ENCODE data around the gene SLC19A3.
"Not testable (repeated sequence)": the region's sequence is repeated elsewhere in the genome, so short reads cannot be mapped to it uniquely, and the experiment has no call there.

The SLC19A3 gene

DNA sequence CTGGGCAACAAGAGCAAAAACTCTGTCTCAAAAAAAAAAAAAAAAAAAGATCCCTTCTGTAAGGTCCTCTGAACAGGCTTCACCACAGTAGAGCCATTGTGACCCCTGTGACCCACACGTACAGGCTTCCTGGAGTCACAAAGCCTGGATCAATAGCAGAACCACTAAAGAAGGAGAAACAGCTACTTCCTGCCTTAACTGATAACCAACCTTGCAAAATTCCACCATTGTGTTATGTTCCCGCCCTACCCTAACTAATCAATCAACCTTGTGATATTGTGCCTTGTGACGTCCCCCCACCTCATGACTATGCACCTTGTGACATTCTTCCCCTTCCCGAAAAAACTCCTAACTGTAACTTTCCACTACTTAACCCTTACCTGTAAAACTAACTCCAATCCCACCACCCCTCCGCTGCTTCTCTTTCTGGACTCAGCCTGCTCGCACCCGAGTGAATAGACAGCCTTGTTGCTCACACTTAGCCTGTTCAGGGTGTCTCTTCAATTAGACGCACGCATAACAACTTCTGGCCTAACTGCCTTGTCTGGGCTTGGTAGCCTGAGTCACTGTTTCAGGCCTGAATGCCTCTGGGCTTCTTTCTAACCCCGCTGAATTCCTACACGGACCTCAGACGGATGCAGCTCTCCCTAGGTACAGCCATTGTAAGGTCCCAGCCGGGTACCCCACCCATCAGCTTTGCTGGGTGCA, 41.7 kb upstream of the SLC19A3 start:
- Histone ChIP-seq H3K4me2 (ENCODE audit: low read length) (peak overlapping the region; percentile 36), H3K4me3 (ENCODE audit: low read depth, low read length) (no peak overlapping the region), H4K91ac (ENCODE audit: low read depth, low read length) (peak overlapping the region; percentile 79), H3K23ac (ENCODE audit: low read length) (no peak overlapping the region), H3K36me3 (ENCODE audit: control insufficient read depth in 1 of 2, insufficient read depth in 2 of 2, low read length in 2 of 2) (no peaks in the 10 kb centered on the region), H2AK5ac (ENCODE audit: low read length) (no peak overlapping the region), H3K27me3 (ENCODE audit: insufficient read depth, low read length) (no peaks in the 10 kb centered on the region), H4K8ac (ENCODE audit: low read depth, low read length) (peak overlapping the region; percentile 66), H3K14ac (ENCODE audit: low read length) (peak overlapping the region; percentile 29), H3K4me1 (ENCODE audit: control insufficient read depth in 1 of 2, insufficient read depth in 2 of 2, low read length in 2 of 2) (peaks cover 9 to 11% of the 10 kb centered on the region in 2 experiments), H3K79me1 (ENCODE audit: low read length) (peaks cover 9% of the 10 kb centered on the region), H2BK120ac (ENCODE audit: insufficient read depth, low read length, poor library complexity) (peak overlapping the region; percentile 82), H3K9ac (ENCODE audit: low read length) (no peak overlapping the region), H3K18ac (ENCODE audit: low read length) (peak overlapping the region; percentile 11), H2AFZ (ENCODE audit: insufficient read depth, low read length, poor library complexity) (peak overlapping the region; percentile 54), H3K9me3 (ENCODE audit: insufficient read depth, low read depth, low read length) (no peaks in the 10 kb centered on the region), H3K4ac (ENCODE audit: low read depth, low read length) (peak overlapping the region; percentile 48), H3K27ac (ENCODE audit: low read depth, low read length) (peak overlapping the region; percentile 74), H2BK12ac (ENCODE audit: low read length) (peak overlapping the region; percentile 92), H4K12ac (ENCODE audit: low read depth, low read length) (peak overlapping the region; percentile 55), H3K79me2 (ENCODE audit: control insufficient read depth, insufficient read depth, low read length, poor library complexity) (no peaks in the 10 kb centered on the region), H2BK5ac (ENCODE audit: low read depth, low read length, poor library complexity) (peak overlapping the region; percentile 80)
- peak; percentile 55 to 63 for DNase-seq
- WGBS (ENCODE audit: extremely low coverage, insufficient coverage, insufficient read length) = 100% methylated on average over 1 of the region's 13 CpGs

DNA sequence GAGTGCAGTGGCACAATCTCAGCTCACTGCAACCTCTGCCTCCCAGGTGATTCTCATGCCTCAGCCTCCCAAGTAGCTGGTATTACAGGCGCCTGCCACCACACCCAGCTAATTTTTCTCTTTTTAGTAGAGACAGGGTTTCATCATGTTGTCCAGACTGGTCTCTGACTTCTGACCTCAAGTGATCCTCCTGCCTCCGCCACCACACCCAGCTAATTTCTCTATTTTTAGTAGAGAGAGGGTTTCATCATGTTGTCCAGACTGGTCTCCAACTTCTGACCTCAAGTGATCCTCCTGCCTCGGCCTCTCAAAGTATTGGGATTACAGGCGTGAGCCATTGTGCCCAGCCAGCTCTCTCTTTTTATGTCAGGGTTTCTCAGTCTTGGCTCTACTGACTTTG, 38.4 kb upstream of the SLC19A3 start:
- H3K4me2 ChIP-seq (ENCODE audit: low read length); H4K12ac ChIP-seq (ENCODE audit: low read depth, low read length); DNase-seq; H3K9me3 ChIP-seq (ENCODE audit: insufficient read depth, low read depth, low read length); H3K4me1 ChIP-seq (ENCODE audit: control insufficient read depth in 1 of 2, insufficient read depth in 2 of 2, low read length in 2 of 2); H3K9ac ChIP-seq (ENCODE audit: low read length); H2AK5ac ChIP-seq (ENCODE audit: low read length); H3K4me3 ChIP-seq (ENCODE audit: low read depth, low read length); H3K23ac ChIP-seq (ENCODE audit: low read length); H2AFZ ChIP-seq (ENCODE audit: insufficient read depth, low read length, poor library complexity); H3K18ac ChIP-seq (ENCODE audit: low read length); H3K14ac ChIP-seq (ENCODE audit: low read length); H3K79me1 ChIP-seq (ENCODE audit: low read length); H2BK120ac ChIP-seq (ENCODE audit: insufficient read depth, low read length, poor library complexity); H3K79me2 ChIP-seq (ENCODE audit: control insufficient read depth, insufficient read depth, low read length, poor library complexity); H2BK5ac ChIP-seq (ENCODE audit: low read depth, low read length, poor library complexity); H2BK12ac ChIP-seq (ENCODE audit: low read length); H3K36me3 ChIP-seq (ENCODE audit: control insufficient read depth in 1 of 2, insufficient read depth in 2 of 2, low read length in 2 of 2); H4K8ac ChIP-seq (ENCODE audit: low read depth, low read length); H3K27ac ChIP-seq (ENCODE audit: low read depth, low read length); H3K4ac ChIP-seq (ENCODE audit: low read depth, low read length); H4K91ac ChIP-seq (ENCODE audit: low read depth, low read length); H3K27me3 ChIP-seq (ENCODE audit: insufficient read depth, low read length): not testable (repeated sequence)
- no CpG with 5 or more reads among the region's 4 CpGs for WGBS (ENCODE audit: extremely low coverage, insufficient coverage, insufficient read length)

DNA sequence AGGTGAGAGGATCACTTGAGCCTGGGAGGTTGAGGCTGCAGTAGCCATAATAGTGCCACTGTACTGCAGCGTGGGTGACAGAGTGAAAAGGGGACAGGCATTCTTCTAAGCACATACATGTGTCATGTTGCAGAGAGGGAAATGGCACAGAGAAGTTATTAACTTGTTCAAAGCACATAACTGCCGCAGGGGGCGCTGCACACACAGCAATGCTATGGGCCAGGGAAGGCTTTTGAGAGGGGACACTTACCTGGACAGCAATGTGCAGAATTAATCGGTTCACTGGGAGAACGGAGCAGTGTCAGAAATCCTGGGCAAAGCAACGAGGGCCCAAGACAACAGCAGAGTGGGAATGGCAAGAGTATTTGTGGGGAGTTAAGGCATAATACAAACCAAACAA, 30.3 kb upstream of the SLC19A3 start:
- WGBS (ENCODE audit: extremely low coverage, insufficient coverage, insufficient read length) = no CpG with 5 or more reads among the region's 6 CpGs
- H4K12ac ChIP-seq (ENCODE audit: low read depth, low read length) = no peak overlapping the region
- H3K23ac ChIP-seq (ENCODE audit: low read length) = no peak overlapping the region
- H3K4ac ChIP-seq (ENCODE audit: low read depth, low read length) = no peak overlapping the region
- H3K18ac ChIP-seq (ENCODE audit: low read length) = no peak overlapping the region
- H2BK12ac ChIP-seq (ENCODE audit: low read length) = no peak overlapping the region
- H2AFZ ChIP-seq (ENCODE audit: insufficient read depth, low read length, poor library complexity) = no peak overlapping the region
- no peak overlapping the region for H2AK5ac ChIP-seq (ENCODE audit: low read length)
- no peaks in the 10 kb centered on the region for H3K79me2 ChIP-seq (ENCODE audit: control insufficient read depth, insufficient read depth, low read length, poor library complexity)
- no peak overlapping the region for H3K27ac ChIP-seq (ENCODE audit: low read depth, low read length)
- peak; percentile 38 to 60 for DNase-seq
- H3K9me3 ChIP-seq (ENCODE audit: insufficient read depth, low read depth, low read length) = no peaks in the 10 kb centered on the region
- H4K91ac ChIP-seq (ENCODE audit: low read depth, low read length) = no peak overlapping the region
- H3K79me1 ChIP-seq (ENCODE audit: low read length) = peaks cover 17% of the 10 kb centered on the region
- H2BK120ac ChIP-seq (ENCODE audit: insufficient read depth, low read length, poor library complexity) = no peak overlapping the region
- peaks cover 13 to 15% of the 10 kb centered on the region in 2 experiments for H3K4me1 ChIP-seq (ENCODE audit: control insufficient read depth in 1 of 2, insufficient read depth in 2 of 2, low read length in 2 of 2)
- H4K8ac ChIP-seq (ENCODE audit: low read depth, low read length) = no peak overlapping the region
- no peak overlapping the region for H2BK5ac ChIP-seq (ENCODE audit: low read depth, low read length, poor library complexity)
- H3K4me3 ChIP-seq (ENCODE audit: low read depth, low read length) = no peak overlapping the region
- no peak overlapping the region for H3K9ac ChIP-seq (ENCODE audit: low read length)
- no peak overlapping the region for H3K4me2 ChIP-seq (ENCODE audit: low read length)
- no peaks in the 10 kb centered on the region for H3K27me3 ChIP-seq (ENCODE audit: insufficient read depth, low read length)
- no peak overlapping the region for H3K14ac ChIP-seq (ENCODE audit: low read length)
- H3K36me3 ChIP-seq (ENCODE audit: control insufficient read depth in 1 of 2, insufficient read depth in 2 of 2, low read length in 2 of 2) = no peaks in the 10 kb centered on the region

DNA sequence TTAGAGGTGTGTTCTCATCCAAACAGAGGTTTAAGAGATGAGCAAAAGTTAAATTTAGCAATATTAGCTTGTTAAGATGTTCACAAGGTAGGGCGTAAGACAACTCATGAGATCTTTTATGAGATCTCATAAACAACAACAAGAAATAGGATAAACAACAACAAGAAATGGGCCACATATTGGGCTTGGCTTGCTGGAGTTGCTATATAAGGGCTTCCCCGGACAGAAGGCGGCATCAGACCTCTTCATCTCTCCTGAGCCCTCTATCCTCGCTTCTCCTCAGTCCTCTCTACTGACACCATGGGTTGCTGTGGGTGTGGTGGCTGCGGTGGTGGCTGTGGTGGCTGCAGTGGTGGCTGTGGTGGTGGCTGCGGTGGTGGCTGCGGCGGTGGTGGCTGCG, 27.8 kb upstream of the SLC19A3 start, which contains the start of gene SCYGR8:
Gene SCYGR8, plus strand, starts transcription at position 301 of the 400 bp plus-strand sequence. Its CDS starts 0 bp downstream, at position 301.
- no peak within 1 kb of the TSS for H4K8ac ChIP-seq (ENCODE audit: low read depth, low read length)
- no peak within 1 kb of the TSS for H2BK5ac ChIP-seq (ENCODE audit: low read depth, low read length, poor library complexity)
- no peaks in the 10 kb centered on the region for H3K79me2 ChIP-seq (ENCODE audit: control insufficient read depth, insufficient read depth, low read length, poor library complexity)
- no peaks in the 10 kb centered on the region for H3K27me3 ChIP-seq (ENCODE audit: insufficient read depth, low read length)
- H4K91ac ChIP-seq (ENCODE audit: low read depth, low read length) = no peak within 1 kb of the TSS
- peak within 1 kb of the TSS; percentile 51 for H2AK5ac ChIP-seq (ENCODE audit: low read length)
- H2AFZ ChIP-seq (ENCODE audit: insufficient read depth, low read length, poor library complexity) = no peak within 1 kb of the TSS
- no peak within 1 kb of the TSS for H3K18ac ChIP-seq (ENCODE audit: low read length)
- H3K14ac ChIP-seq (ENCODE audit: low read length) = no peak within 1 kb of the TSS
- no peak within 1 kb of the TSS for H3K23ac ChIP-seq (ENCODE audit: low read length)
- no peak within 1 kb of the TSS for H2BK120ac ChIP-seq (ENCODE audit: insufficient read depth, low read length, poor library complexity)
- H3K36me3 ChIP-seq (ENCODE audit: control insufficient read depth in 1 of 2, insufficient read depth in 2 of 2, low read length in 2 of 2) = no peaks in the 10 kb centered on the region
- no peaks in the 10 kb centered on the region for H3K9me3 ChIP-seq (ENCODE audit: insufficient read depth, low read depth, low read length)
- H4K12ac ChIP-seq (ENCODE audit: low read depth, low read length) = no peak within 1 kb of the TSS
- H3K4me3 ChIP-seq (ENCODE audit: low read depth, low read length) = no peak within 1 kb of the TSS
- DNase-seq = no peak
- no peak within 1 kb of the TSS for H3K4me2 ChIP-seq (ENCODE audit: low read length)
- H3K9ac ChIP-seq (ENCODE audit: low read length) = no peak within 1 kb of the TSS
- peaks cover 14 to 16% of the 10 kb centered on the region in 2 experiments for H3K4me1 ChIP-seq (ENCODE audit: control insufficient read depth in 1 of 2, insufficient read depth in 2 of 2, low read length in 2 of 2)
- peak within 1 kb of the TSS; percentile 90 for H2BK12ac ChIP-seq (ENCODE audit: low read length)
- no peak within 1 kb of the TSS for H3K4ac ChIP-seq (ENCODE audit: low read depth, low read length)
- peaks cover 18% of the 10 kb centered on the region for H3K79me1 ChIP-seq (ENCODE audit: low read length)
- no peak within 1 kb of the TSS for H3K27ac ChIP-seq (ENCODE audit: low read depth, low read length)
- WGBS (ENCODE audit: extremely low coverage, insufficient coverage, insufficient read length) = no CpG with 5 or more reads among the region's 9 CpGs
